Colonic mucosa (tissue), 2 donors: Measurements from ENCODE around the gene FBLN1. TPM values are rescaled to one million over a fixed set of nuclear protein-coding genes. Genes with fewer than 3 reads are reported as not detected.

Experiments used
- total RNA-seq, 2 donors: library from RNA; stranded (reverse); fragmentation: NEBNext Ultra II Directional in 1 of 2; extraction: Animal tissue kit (Norgen Biotek cat#: 25700) in 1 of 2; gene quantifications; one replicate each; pipeline ENCODE4 v1.2.1, GENCODE V29; 2021
- donor health status: DM: no; HTN: no; CAD: no.
- donor health status: DM: no; HTN: no; CAD: no.

FBLN1 gene
- total RNA-seq, 2 donors from 2014 or later: 41.6 to 65.5 TPM

Other genes starting within 250 kb of the FBLN1 start
- 1 to 10 TPM in 1 of 2 donors, under 1 TPM in 1; 0.32 to 3.6 TPM for gene UPK3A, start 217.9 kb upstream of the FBLN1 start, total RNA-seq
- gene FAM118A, start 192.9 kb upstream of the FBLN1 start, total RNA-seq: 10 to 100 TPM; 36.1 to 75.3 TPM
- under 1 TPM in 1 of 2 donors, not detected in 1; 0.15 TPM for gene SMC1B, start 89.3 kb upstream of the FBLN1 start, total RNA-seq
- gene RIBC2, start 89.2 kb upstream of the FBLN1 start, total RNA-seq: 1 to 10 TPM in 1 of 2 donors, under 1 TPM in 1; 0.85 to 6.7 TPM
- 10 to 100 TPM; 90.5 to 94.9 TPM for gene ATXN10, start 169.0 kb downstream of the FBLN1 start, total RNA-seq